Activated CD4-positive, alpha-beta memory T cell treated with anti-CD3 and anti-CD28 coated beads for 36 hours (primary cell): Measurements from ENCODE around the gene KAZN. TPM values are rescaled to one million over a fixed set of nuclear protein-coding genes. Genes with fewer than 3 reads are reported as not detected.
"Not testable (repeated sequence)": the region's sequence is repeated elsewhere in the genome, so short reads cannot be mapped to it uniquely, and the experiment has no call there.

Experiments
- CTCF ChIA-PET: fragments of 350-600 bp; sonication (Branson Sonifier 250); formaldehyde crosslinking; loops from one replicate; lab custom pipeline; 2021; ENCODE audit warnings: antibody characterized with exemption, inconsistent platforms; lab: Charles Lee
- POLR2A ChIA-PET: fragments of 350-600 bp; sonication (Branson Sonifier 250); formaldehyde crosslinking; loops from one replicate; lab custom pipeline; 2021; ENCODE audit warnings: antibody characterized with exemption; lab: Charles Lee
- DNase-seq: peaks from one replicate; pipeline ENCODE4 v3.0.0-alpha.2; 2020
- H3K27ac Mint-ChIP-seq: one replicate; pipeline ENCODE4 v1.8.0; 2021; ENCODE audit warnings: mixed read lengths
- H3K27me3 Mint-ChIP-seq: one replicate; pipeline ENCODE4 v1.8.0; 2021; ENCODE audit warnings: mixed read lengths
- H3K36me3 Mint-ChIP-seq: one replicate; pipeline ENCODE4 v1.8.0; 2021; ENCODE audit warnings: mixed read lengths
- H3K4me1 Mint-ChIP-seq: one replicate; pipeline ENCODE4 v1.8.0; 2021; ENCODE audit warnings: low read depth, mixed read lengths
- H3K4me3 Mint-ChIP-seq: one replicate; pipeline ENCODE4 v1.8.0; 2021; ENCODE audit warnings: mild to moderate bottlenecking, mixed read lengths
- H3K9me3 Mint-ChIP-seq: one replicate; pipeline ENCODE4 v1.8.0; 2021; ENCODE audit warnings: mixed read lengths
- intact Hi-C: fragments of 100-400 bp; cut with micrococcal nuclease; formaldehyde crosslinking; loops from one replicate; pipeline ENCODE4 v1.15.1; 2023
- total RNA-seq, 2 experiments: library from RNA; stranded (reverse); gene quantifications; one replicate each; pipeline ENCODE4 v1.2.3, GENCODE V29; 2021

Gene KAZN
- total RNA-seq, 2 experiments from 2014 or later: 0.31 to 0.33 TPM

DNA sequence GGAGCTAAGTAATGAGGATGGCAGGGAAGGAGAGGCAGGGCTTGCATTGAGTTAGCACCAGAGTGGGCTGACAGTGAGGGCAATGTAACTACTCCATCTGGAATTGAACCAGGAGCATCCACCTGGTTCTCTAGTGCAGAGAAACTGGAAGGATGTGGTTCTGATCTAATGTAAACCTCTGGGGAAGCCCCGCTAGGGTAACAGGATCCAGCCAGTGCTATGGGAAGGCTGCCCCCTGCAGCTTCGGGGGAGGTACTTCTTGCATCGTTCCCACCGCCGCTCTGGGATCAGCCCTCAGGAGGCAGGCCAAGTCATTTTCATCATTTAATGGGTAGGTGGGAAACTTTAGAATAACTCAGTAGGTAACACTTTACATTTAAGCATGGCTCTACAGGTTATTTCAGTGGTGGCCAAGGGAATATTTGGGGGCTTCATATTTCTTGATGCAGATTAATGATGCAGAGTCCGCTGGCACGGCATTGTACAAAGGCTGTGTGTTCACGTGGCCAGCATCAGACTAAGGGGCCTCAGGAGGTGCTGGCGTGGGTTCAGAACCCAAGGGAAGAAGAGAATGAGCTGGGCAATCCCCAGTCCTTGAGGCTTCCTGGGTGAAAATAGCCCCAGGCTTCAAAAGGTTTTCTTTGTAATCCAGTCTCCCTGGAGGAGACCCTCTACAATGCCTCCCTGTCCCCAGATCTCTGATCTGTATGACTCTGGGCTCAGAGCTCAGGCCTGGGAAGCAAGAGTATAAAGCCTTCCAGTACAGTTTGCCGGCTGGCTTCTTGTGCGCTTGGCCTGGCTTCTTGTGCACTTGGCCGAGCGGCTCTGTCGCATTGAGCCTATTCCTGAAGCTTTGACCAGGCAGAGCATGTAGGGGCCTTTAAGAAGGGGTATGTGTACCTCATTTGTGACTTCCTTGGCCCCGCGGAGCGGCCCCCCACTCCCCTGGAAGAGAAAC lies 26.4 kb upstream of the KAZN start:
- Mint-ChIP-seq H3K9me3 (peaks cover 11% of the 10 kb centered on the region), H3K36me3 (no peaks in the 10 kb centered on the region), H3K27ac (no peak overlapping the region), H3K4me1 (no peaks in the 10 kb centered on the region), H3K4me3 (no peak overlapping the region), H3K27me3 (peaks cover 11% of the 10 kb centered on the region)
- ChIA-PET CTCF (no interaction called here), POLR2A (no interaction called here)
- DNase-seq: no peak
- intact Hi-C loops: no loop called here

DNA sequence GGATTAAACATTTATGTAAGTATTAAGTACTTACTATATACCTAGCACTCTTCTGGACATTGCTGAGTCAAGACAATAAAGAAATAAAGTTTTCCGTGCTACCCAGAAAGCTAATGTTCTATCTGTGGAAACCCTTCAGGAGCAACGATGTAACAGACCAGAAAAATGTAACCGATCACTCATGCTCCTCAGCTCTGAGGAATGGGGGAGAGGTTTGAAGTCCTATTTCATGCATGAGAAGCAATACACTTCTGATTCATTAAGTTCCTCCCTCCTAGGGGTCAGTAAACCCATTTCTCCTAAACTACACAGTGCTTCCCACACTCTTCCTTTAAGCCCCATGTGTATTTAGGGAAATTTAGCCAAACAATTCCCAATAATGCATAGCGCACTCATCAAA lies 25.6 kb upstream of the KAZN start:
- ChIA-PET CTCF (no interaction called here), POLR2A (no interaction called here)
- Mint-ChIP-seq H3K4me1 (no peaks in the 10 kb centered on the region), H3K27ac (no peak overlapping the region), H3K27me3 (peaks cover 11% of the 10 kb centered on the region), H3K36me3 (no peaks in the 10 kb centered on the region), H3K9me3 (peaks cover 9% of the 10 kb centered on the region), H3K4me3 (no peak overlapping the region)
- intact Hi-C loops: no loop called here
- no peak for DNase-seq

DNA sequence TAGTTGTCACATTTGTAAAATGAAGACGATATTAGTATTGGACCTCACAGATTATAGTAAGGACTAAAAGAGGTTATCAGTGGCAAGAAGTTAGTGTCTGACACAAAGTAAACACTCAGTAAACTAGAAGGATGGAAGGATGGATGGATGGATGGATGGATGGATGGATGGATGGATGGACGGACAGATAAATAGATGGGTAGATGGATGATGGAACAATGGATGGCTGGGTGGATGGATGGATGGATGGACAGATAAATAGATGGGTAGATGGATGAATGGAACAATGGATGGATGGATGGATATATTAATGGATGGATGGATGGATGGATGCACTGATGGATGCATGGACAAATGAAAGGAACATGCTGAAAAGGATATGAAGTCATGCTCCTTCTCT lies 22.3 kb upstream of the KAZN start:
- Mint-ChIP-seq H3K36me3 (no peaks in the 10 kb centered on the region), H3K27me3 (peaks cover 5% of the 10 kb centered on the region), H3K9me3 (peaks cover 6% of the 10 kb centered on the region), H3K4me3 (no peak overlapping the region), H3K4me1 (no peaks in the 10 kb centered on the region), H3K27ac (no peak overlapping the region)
- no peak for DNase-seq
- POLR2A ChIA-PET: no interaction called here
- intact Hi-C loops: no loop called here
- CTCF ChIA-PET: no interaction called here

DNA sequence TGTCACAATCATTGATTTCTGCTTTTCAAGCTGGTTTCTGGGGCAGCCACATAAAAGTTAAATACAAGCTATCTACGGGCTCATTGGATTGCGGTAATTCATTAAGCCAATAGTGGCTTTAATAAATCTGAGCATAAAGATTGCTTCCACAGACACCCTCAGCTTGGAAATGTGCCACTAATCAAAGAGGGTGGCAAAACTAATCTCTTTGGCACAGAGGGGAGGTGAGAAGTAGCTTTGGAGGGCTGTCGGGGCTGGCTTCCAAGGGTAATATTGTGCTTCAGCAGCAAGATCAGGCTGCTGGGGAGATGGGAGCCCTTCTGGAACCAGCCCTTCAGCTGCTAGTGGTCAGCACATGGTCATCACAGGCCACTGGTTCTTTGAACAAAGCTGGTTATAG lies 21.2 kb upstream of the KAZN start:
- Mint-ChIP-seq H3K36me3 (no peaks in the 10 kb centered on the region), H3K9me3 (peaks cover 9% of the 10 kb centered on the region)
- POLR2A ChIA-PET: no interaction called here

DNA sequence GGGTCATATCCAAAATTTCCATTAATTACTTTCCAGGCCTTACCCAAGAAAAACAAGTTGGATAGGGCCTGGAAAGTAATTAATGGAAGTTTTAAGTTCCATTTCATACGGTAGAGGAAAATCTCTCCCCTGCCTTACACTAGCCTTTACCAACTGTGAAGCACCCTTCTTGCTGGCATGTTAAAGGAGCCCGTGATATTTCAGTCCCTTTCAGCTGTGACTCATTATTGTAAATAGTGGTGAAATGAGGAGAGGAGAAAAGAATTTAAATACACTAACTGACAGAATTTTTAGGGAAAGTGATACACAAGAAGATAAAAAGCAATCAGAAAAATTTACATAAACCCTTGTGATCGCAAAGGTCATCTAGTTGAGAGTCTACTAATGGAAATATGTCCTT lies 20.3 kb upstream of the KAZN start:
- no peak overlapping the region for H3K4me3 Mint-ChIP-seq
- H3K27ac Mint-ChIP-seq: no peak overlapping the region
- H3K4me1 Mint-ChIP-seq: no peaks in the 10 kb centered on the region
- ChIA-PET POLR2A (no interaction called here), CTCF (no interaction called here)
- intact Hi-C loops: no loop called here
- H3K9me3 Mint-ChIP-seq: peaks cover 9% of the 10 kb centered on the region
- no peaks in the 10 kb centered on the region for H3K36me3 Mint-ChIP-seq
- peaks cover 3% of the 10 kb centered on the region for H3K27me3 Mint-ChIP-seq
- DNase-seq: no peak

More for the DNA sequence above, 21.2 kb upstream of the KAZN start:
- Mint-ChIP-seq H3K27ac (no peak overlapping the region), H3K4me3 (no peak overlapping the region), H3K27me3 (peaks cover 2% of the 10 kb centered on the region), H3K4me1 (no peaks in the 10 kb centered on the region)
- no peak for DNase-seq
- CTCF ChIA-PET: no interaction called here
- intact Hi-C loops: no loop called here

DNA sequence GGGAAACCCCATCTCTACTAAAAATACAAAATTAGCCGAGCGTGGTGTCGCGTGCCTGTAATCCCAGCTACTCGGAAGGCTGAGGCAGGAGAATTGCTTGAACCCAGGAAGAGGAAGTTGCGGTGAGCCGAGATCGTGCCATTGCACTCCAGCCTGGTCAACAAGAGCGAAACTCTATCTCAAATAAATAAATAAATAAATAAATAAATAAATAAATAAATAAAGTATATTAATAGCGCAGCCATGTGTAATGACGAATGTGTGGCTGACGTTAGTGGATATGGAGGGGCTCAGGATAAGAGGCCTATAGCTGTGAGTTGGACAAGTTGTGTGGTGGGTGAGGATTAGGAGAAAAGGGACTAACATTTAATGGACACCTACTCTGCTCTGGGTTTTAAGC lies 18.2 kb upstream of the KAZN start:
- H3K27me3 Mint-ChIP-seq, POLR2A ChIA-PET, H3K27ac Mint-ChIP-seq, H3K36me3 Mint-ChIP-seq, intact Hi-C loops, DNase-seq, CTCF ChIA-PET, H3K4me1 Mint-ChIP-seq, H3K9me3 Mint-ChIP-seq, H3K4me3 Mint-ChIP-seq: not testable (repeated sequence)

DNA sequence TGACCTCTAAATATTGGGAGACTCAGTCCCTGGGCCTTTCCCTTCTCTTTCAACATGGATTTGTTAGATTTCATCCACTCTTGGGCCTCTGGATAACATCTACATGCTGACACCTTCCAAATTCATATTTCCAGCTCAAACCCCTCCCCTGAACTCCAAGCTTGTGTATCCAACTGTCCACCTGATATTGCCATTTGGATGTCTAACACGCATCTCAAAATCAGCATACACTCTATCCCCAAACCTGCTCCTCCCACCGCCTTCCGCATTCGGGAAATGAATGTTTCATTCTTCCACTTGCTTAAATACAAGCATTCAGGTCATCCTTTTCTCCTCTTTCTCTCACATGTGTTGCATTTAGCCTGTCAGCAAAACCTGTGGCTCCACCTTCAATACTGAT lies 17.5 kb upstream of the KAZN start:
- intact Hi-C loops: no loop called here
- no peak overlapping the region for H3K4me3 Mint-ChIP-seq
- CTCF ChIA-PET: no interaction called here
- DNase-seq: no peak
- H3K27me3 Mint-ChIP-seq: peaks cover 5% of the 10 kb centered on the region
- POLR2A ChIA-PET: no interaction called here
- peaks cover 7% of the 10 kb centered on the region for H3K9me3 Mint-ChIP-seq
- H3K4me1 Mint-ChIP-seq: no peaks in the 10 kb centered on the region
- H3K27ac Mint-ChIP-seq: no peak overlapping the region
- no peaks in the 10 kb centered on the region for H3K36me3 Mint-ChIP-seq

DNA sequence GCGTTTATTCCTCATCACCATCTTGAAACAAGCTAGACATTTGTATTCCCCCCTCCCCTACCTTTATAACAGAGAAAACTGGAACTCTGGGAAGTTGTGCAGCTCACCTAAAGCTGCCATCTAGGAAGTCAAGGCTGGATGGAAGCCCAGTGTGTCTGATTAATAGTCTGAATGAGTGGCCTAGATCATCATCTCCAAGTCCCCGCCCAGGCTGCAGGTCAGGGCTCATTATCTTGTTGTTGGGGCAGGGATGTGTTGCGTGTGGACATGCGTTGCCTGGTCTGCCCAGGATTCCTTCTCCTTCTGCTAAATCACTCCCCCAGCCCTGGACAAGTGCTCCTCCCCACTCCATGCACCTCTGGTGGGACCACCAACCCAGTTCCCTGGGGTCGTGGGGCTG lies 14.7 kb upstream of the KAZN start:
- H3K9me3 Mint-ChIP-seq: peaks cover 8% of the 10 kb centered on the region
- CTCF ChIA-PET: no interaction called here
- no peak overlapping the region for H3K27ac Mint-ChIP-seq
- POLR2A ChIA-PET: no interaction called here
- intact Hi-C loops: no loop called here
- peaks cover 9% of the 10 kb centered on the region for H3K27me3 Mint-ChIP-seq
- H3K4me1 Mint-ChIP-seq: no peaks in the 10 kb centered on the region
- H3K36me3 Mint-ChIP-seq: no peaks in the 10 kb centered on the region
- no peak overlapping the region for H3K4me3 Mint-ChIP-seq
- no peak for DNase-seq

DNA sequence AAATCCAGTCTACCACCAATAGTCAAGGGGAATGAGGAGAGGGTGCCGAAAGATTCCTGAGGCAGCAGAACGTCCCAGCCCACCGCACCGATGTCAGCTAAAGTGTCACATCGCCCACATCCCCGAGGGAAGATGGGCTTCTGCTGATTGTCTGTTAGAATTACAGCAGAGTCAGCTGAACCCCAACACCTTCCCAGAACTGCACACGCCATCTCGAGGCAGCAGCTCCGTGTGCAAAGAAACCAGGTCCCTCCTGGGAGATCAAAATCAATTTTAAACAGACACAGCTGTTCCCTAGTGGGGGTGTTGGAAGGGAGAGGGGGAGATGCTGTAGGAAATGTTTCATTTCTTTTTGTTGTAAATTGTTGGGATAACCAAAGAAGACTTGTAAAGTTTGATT lies 12.8 kb upstream of the KAZN start:
- H3K27ac Mint-ChIP-seq: no peak overlapping the region
- POLR2A ChIA-PET: no interaction called here
- CTCF ChIA-PET: no interaction called here
- H3K4me3 Mint-ChIP-seq: no peak overlapping the region
- no peaks in the 10 kb centered on the region for H3K4me1 Mint-ChIP-seq
- H3K36me3 Mint-ChIP-seq: no peaks in the 10 kb centered on the region
- peaks cover 11% of the 10 kb centered on the region for H3K27me3 Mint-ChIP-seq
- H3K9me3 Mint-ChIP-seq: peaks cover 8% of the 10 kb centered on the region
- intact Hi-C loops: no loop called here
- DNase-seq: no peak

DNA sequence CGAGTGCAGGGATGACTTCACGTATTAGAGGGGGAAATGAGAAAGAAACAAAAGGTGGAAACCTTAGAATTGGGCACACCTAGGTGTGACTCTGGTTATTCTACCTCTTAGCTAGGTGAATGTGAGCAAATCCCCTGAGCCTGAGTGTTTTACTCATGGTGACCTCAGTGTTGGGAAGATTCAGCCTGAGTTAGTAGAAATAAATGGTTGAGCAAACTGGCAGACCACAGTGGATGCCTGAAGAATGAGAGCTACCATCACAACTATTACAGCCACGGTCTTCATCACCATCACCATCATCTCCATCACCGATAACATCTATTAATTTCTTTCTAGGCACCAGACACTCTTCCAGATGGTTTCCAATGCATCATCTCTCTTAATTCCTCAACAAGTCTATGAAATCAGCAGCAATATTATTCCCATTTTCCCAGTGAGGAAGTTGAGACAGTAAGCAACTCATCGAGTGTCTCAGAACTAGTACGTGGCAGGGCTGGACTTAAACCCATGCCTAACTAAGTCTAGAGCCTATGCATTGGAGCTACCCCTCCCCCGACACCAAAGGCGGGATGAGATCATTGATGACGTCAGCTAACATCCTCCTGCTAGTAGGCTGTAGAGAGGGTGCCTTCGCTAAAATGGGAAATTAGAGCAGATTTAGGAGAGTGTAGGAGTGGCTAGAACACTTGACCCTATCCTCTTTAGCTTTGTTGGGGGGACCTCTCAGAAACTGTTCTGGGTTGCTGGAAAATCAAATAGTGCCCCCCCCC lies 7.9 kb upstream of the KAZN start:
- intact Hi-C loops: no loop called here
- Mint-ChIP-seq H3K36me3 (no peaks in the 10 kb centered on the region), H3K27ac (no peak overlapping the region), H3K4me1 (no peaks in the 10 kb centered on the region), H3K4me3 (no peak overlapping the region), H3K27me3 (peaks cover 8% of the 10 kb centered on the region), H3K9me3 (peaks cover 2% of the 10 kb centered on the region)
- no peak for DNase-seq
- ChIA-PET POLR2A (no interaction called here), CTCF (no interaction called here)

DNA sequence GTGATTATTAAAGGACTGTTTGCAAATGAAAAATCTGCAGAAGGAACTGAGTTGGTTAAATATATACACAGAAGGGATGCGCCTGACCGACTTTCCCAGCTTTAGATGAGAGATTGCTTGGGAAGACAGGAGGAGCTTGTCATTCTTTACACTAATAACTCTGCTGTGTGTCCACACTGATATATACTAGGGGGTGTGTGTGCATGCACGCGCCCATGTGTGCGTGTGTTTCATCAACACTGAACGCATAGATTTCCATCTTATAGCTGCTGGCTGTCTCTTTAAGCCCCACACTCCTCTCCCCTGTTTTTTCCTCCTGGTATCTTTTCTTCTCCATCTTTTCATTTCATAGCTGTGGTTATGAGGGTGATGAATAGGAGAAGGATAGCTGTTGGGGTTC lies 6.9 kb upstream of the KAZN start:
- H3K36me3 Mint-ChIP-seq: no peaks in the 10 kb centered on the region
- H3K4me1 Mint-ChIP-seq: no peaks in the 10 kb centered on the region
- no peak overlapping the region for H3K4me3 Mint-ChIP-seq
- CTCF ChIA-PET: no interaction called here
- H3K9me3 Mint-ChIP-seq: peaks cover 2% of the 10 kb centered on the region
- intact Hi-C loops: no loop called here
- POLR2A ChIA-PET: no interaction called here
- H3K27me3 Mint-ChIP-seq: peaks cover 12% of the 10 kb centered on the region
- no peak for DNase-seq
- H3K27ac Mint-ChIP-seq: no peak overlapping the region

DNA sequence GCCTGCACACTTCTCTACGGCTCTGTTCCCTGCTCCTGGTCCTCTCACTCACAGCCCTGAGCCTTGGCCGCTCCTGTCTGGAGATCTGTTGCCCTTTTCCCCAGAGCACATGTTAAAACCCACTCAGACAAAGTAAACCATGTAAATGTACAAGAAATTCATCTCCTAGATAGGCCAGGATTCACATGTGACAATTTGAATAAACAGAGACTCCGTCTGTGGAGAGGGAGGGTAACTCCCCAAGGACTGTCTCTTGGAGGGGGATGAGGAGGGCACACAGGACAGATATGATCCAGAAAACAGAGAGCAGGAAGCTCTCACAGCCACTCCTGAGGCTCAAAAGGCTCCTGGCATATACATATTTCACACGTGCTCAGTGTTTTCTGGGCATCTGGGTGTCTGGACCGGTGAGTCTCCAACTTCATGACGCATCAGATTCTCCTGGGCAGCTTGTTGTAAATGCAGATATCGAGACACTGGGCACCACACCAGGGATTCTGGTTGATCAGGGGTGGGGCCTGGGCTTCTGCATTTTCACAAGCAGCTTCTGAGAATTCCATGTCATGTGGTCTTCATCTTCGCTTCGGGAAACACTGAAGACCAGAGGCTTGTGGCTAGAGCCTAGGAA lies 6.4 kb upstream of the KAZN start:
- CTCF ChIA-PET: no interaction called here
- POLR2A ChIA-PET: no interaction called here
- H3K4me1 Mint-ChIP-seq: no peaks in the 10 kb centered on the region

More for the DNA sequence above, 6.4 kb upstream of the KAZN start:
- Mint-ChIP-seq H3K27me3 (peaks cover 13% of the 10 kb centered on the region), H3K9me3 (peaks cover 2% of the 10 kb centered on the region), H3K27ac (no peak overlapping the region), H3K4me3 (no peak overlapping the region), H3K36me3 (no peaks in the 10 kb centered on the region)
- intact Hi-C loops: no loop called here
- DNase-seq: no peak
